KMS-11 (cell line): ENCODE results near the gene UTS2.

Experiments
- H2AFZ ChIP-seq: fragments of 200-600 bp; sonication (generic); 2 replicates; pipeline ENCODE4 v1.6.1; 2016; ENCODE audit warnings: antibody characterized with exemption, mixed run types, low read depth
- H3K27ac ChIP-seq: fragments of 200-600 bp; sonication (generic); 2 replicates; pipeline ENCODE4 v1.6.1; 2016; ENCODE audit warnings: mild to moderate bottlenecking, mixed run types
- H3K27me3 ChIP-seq: fragments of 200-600 bp; sonication (generic); 2 replicates; pipeline ENCODE4 v1.6.1; 2017; ENCODE audit warnings: mild to moderate bottlenecking, low read depth, mixed run types, moderate library complexity; ENCODE audit not compliant: insufficient read depth
- H3K36me3 ChIP-seq: fragments of 200-600 bp; sonication (generic); 2 replicates; pipeline ENCODE4 v1.6.1; 2017; ENCODE audit warnings: mild to moderate bottlenecking, mixed run types; ENCODE audit not compliant: insufficient read depth
- H3K4me1 ChIP-seq: fragments of 200-600 bp; sonication (generic); 2 replicates; pipeline ENCODE4 v1.6.1; 2016; ENCODE audit warnings: mild to moderate bottlenecking, low read depth, mixed run types; ENCODE audit not compliant: poor library complexity, severe bottlenecking
- H3K4me2 ChIP-seq: fragments of 200-600 bp; sonication (generic); 2 replicates; pipeline ENCODE4 v1.7.0; 2016; ENCODE audit warnings: mild to moderate bottlenecking, mixed run types
- H3K4me3 ChIP-seq: fragments of 200-600 bp; sonication (generic); IDR thresholded peaks from 2 replicates; pipeline ENCODE4 v1.6.1; 2017; ENCODE audit warnings: low read depth, low read length, mixed read lengths; ENCODE audit not compliant: insufficient read depth
- H3K79me2 ChIP-seq: fragments of 200-600 bp; sonication (generic); 2 replicates; pipeline ENCODE4 v1.6.1; 2016; ENCODE audit warnings: low read depth, mixed run types; ENCODE audit not compliant: insufficient read depth
- H3K9ac ChIP-seq: fragments of 200-600 bp; sonication (generic); 2 replicates; pipeline ENCODE4 v1.6.1; 2016; ENCODE audit warnings: mild to moderate bottlenecking, mixed run types
- H4K20me1 ChIP-seq: fragments of 200-600 bp; sonication (generic); 2 replicates; pipeline ENCODE4 v1.6.1; 2016; ENCODE audit warnings: mild to moderate bottlenecking, mixed run types; ENCODE audit not compliant: insufficient read depth
- CTCF ChIP-seq: fragments of 200-600 bp; sonication (generic); conservative IDR thresholded peaks from 2 replicates; pipeline ENCODE4 v1.6.1; 2017; ENCODE audit warnings: low read depth, mild to moderate bottlenecking, antibody characterized with exemption, low read length, moderate library complexity, mixed read lengths

UTS2 gene

GRCh38 chr1:7811476-7811875 lies 41.4 kb downstream of the UTS2 start:
- Histone ChIP-seq H3K79me2 (no peaks in the 10 kb centered on the region), H3K27ac (no peak overlapping the region), H3K4me2 (no peak overlapping the region), H3K4me1 (no peaks in the 10 kb centered on the region), H3K4me3 (no peak overlapping the region), H2AFZ (no peak overlapping the region), H3K9ac (no peak overlapping the region), H3K27me3 (no peaks in the 10 kb centered on the region), H3K36me3 (no peaks in the 10 kb centered on the region), H4K20me1 (no peaks in the 10 kb centered on the region)
- TF ChIP-seq CTCF = no peak

GRCh38 chr1:7810395-7810794 lies 42.5 kb downstream of the UTS2 start:
- no peak for TF ChIP-seq CTCF
- H3K4me3 ChIP-seq = no peak overlapping the region
- no peak overlapping the region for H3K27ac ChIP-seq
- no peak overlapping the region for H3K4me2 ChIP-seq
- H3K4me1 ChIP-seq = no peaks in the 10 kb centered on the region
- no peaks in the 10 kb centered on the region for H3K27me3 ChIP-seq
- no peaks in the 10 kb centered on the region for H4K20me1 ChIP-seq
- H3K79me2 ChIP-seq = no peaks in the 10 kb centered on the region
- no peak overlapping the region for H2AFZ ChIP-seq
- H3K9ac ChIP-seq = no peak overlapping the region
- H3K36me3 ChIP-seq = no peaks in the 10 kb centered on the region

DNA sequence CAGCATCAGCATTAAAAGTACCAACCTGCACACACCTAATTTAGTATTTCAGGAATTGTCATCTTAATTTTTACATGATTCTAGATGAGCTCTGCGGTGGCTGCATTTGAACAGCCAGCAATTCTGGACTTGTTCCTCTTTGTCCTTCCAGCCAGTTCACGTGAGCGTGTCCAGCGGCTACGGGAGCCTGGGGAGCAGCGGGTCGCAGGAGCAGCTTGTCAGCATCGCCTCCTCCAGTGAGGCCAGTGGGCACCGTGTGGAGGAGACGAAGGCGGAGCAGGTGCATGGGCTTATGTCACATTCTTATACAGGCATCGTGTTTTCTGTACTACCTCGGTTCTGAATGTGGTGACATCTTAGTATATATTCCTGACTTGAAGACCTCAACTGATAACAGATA lies 43.1 kb downstream of the UTS2 start:
- H3K36me3 ChIP-seq = no peaks in the 10 kb centered on the region
- no peaks in the 10 kb centered on the region for H3K27me3 ChIP-seq
- no peak overlapping the region for H2AFZ ChIP-seq
- H3K79me2 ChIP-seq = no peaks in the 10 kb centered on the region
- no peaks in the 10 kb centered on the region for H4K20me1 ChIP-seq
- no peak overlapping the region for H3K9ac ChIP-seq
- TF ChIP-seq CTCF = no peak
- H3K4me3 ChIP-seq = no peak overlapping the region
- no peak overlapping the region for H3K27ac ChIP-seq
- H3K4me2 ChIP-seq = no peak overlapping the region
- H3K4me1 ChIP-seq = no peaks in the 10 kb centered on the region

- no peaks in the 10 kb centered on the region for H3K27me3 ChIP-seq
- peak; percentile 80 for TF ChIP-seq CTCF
- no peak overlapping the region for H3K9ac ChIP-seq
- H3K4me1 ChIP-seq = no peaks in the 10 kb centered on the region
- H3K27ac ChIP-seq = no peak overlapping the region
- no peak overlapping the region for H3K4me2 ChIP-seq
- no peaks in the 10 kb centered on the region for H3K79me2 ChIP-seq
- no peak overlapping the region for H2AFZ ChIP-seq
- no peaks in the 10 kb centered on the region for H3K36me3 ChIP-seq
- no peak overlapping the region for H3K4me3 ChIP-seq
- no peaks in the 10 kb centered on the region for H4K20me1 ChIP-seq
Observed at GRCh38 chr1:7808253-7808844, 44.5 kb downstream of the UTS2 start.
